GM12878 (cell line): ENCODE measurements around the gene AJM1. TPM values are rescaled to one million over a fixed set of nuclear protein-coding genes. Genes with fewer than 3 reads are reported as not detected.

ENCODE experiments used
- ATAC-seq: fragments of 200-7000 bp; cut with Tn5 transposase; 3 replicates; pipeline ENCODE4 v1.9.1; 2020; ENCODE audit warnings: mild to moderate bottlenecking, moderate library complexity
- BruUV-seq: library from RNA; stranded (reverse); fragments of 400-500 nt; replicated peaks from 2 replicates; lab custom pipeline; 2021; lab: Mats Ljungman, UMichigan
- CTCF ChIA-PET: fragments of 300-600 bp; sonication (Branson Sonifier 250); formaldehyde crosslinking; extraction: SDS; loops from one replicate; lab custom pipeline; 2021; ENCODE audit warnings: inconsistent platforms; lab: Yijun Ruan, JAX
- POLR2A ChIA-PET: fragments of 350-600 bp; formaldehyde crosslinking; extraction: SDS; loops from one replicate; lab custom pipeline; 2021; ENCODE audit warnings: inconsistent platforms; lab: Charles Lee
- RAD21 ChIA-PET: fragments of 300-600 bp; sonication (Branson Sonifier 250); formaldehyde crosslinking; loops from one replicate; lab custom pipeline; 2023; ENCODE audit warnings: antibody characterized with exemption; ENCODE audit not compliant: unreplicated experiment; lab: Charles Lee
- SMC1A ChIA-PET: fragments of 300-600 bp; sonication (Branson Sonifier 250); formaldehyde crosslinking; loops from one replicate; lab custom pipeline; 2023; ENCODE audit not compliant: unreplicated experiment, uncharacterized antibody; lab: Charles Lee
- DNase-seq: peaks from one replicate; pipeline ENCODE4 v3.0.0-alpha.2; 2011; ENCODE audit warnings: low read depth, low spot score
- FAIRE-seq: peaks from 3 replicates; lab custom pipeline; 2011; peaks lifted over from hg19 to GRCh38; lab: Jason Lieb, UNC
- H2AFZ ChIP-seq: 2 replicates; pipeline ENCODE4 v1.6.0; 2011; ENCODE audit warnings: low read depth, low read length, control low read depth; ENCODE audit not compliant: control insufficient read depth
- H3K27ac ChIP-seq: 2 replicates; pipeline ENCODE4 v1.5.1; 2011; ENCODE audit warnings: control low read depth; ENCODE audit not compliant: control insufficient read depth, insufficient read depth
- H3K27me3 ChIP-seq, 2 experiments: replicated peaks in 1 of 2; 2 replicates each; pipeline versions ENCODE4 v1.6.0 to v1.6.1; 2011; ENCODE audit warnings: low read length in 1 of 2; ENCODE audit not compliant: control insufficient read depth in 2 of 2, insufficient read depth in 2 of 2
- H3K36me3 ChIP-seq, 2 experiments: 2 replicates each; pipeline ENCODE4 v1.5.1; 2011; ENCODE audit warnings: low read length in 1 of 2; ENCODE audit not compliant: control insufficient read depth in 2 of 2, insufficient read depth in 2 of 2
- H3K4me1 ChIP-seq: 2 replicates; pipeline ENCODE4 v1.6.1; 2011; ENCODE audit warnings: mild to moderate bottlenecking, low read length, moderate library complexity, mixed read lengths; ENCODE audit not compliant: control insufficient read depth, insufficient read depth
- H3K4me2 ChIP-seq: 2 replicates; pipeline ENCODE4 v1.6.0; 2011; ENCODE audit warnings: control low read depth; ENCODE audit not compliant: control insufficient read depth, insufficient read depth
- H3K4me3 ChIP-seq: fragments of 200-600 bp; sonication (generic); 2 replicates; pipeline ENCODE4 v1.5.1; 2016
- H3K79me2 ChIP-seq: 2 replicates; pipeline ENCODE4 v1.6.0; 2011; ENCODE audit warnings: low read length; ENCODE audit not compliant: control insufficient read depth, insufficient read depth
- H3K9ac ChIP-seq: 2 replicates; pipeline ENCODE4 v1.8.0; 2011; ENCODE audit warnings: low read length, control low read depth, mixed read lengths; ENCODE audit not compliant: control insufficient read depth, insufficient read depth
- H3K9me3 ChIP-seq: replicated peaks from 3 replicates; pipeline ENCODE4 v1.5.1; 2011; ENCODE audit warnings: mild to moderate bottlenecking, low read length; ENCODE audit not compliant: control insufficient read depth, insufficient read depth
- H4K20me1 ChIP-seq: 2 replicates; pipeline ENCODE4 v1.6.0; 2011; ENCODE audit not compliant: control insufficient read depth, insufficient read depth
- BACH1 ChIP-seq: fragments of 450-650 bp; IDR thresholded peaks from 2 replicates; pipeline ENCODE4 v1.6.1; 2017; ENCODE audit warnings: mild to moderate bottlenecking, borderline replicate concordance
- CBFB ChIP-seq: IDR thresholded peaks from 2 replicates; pipeline ENCODE4 v1.6.1; 2016; ENCODE audit warnings: antibody characterized with exemption, low read depth
- GABPA ChIP-seq: IDR thresholded peaks from 2 replicates; pipeline ENCODE4 v1.6.1; 2014; ENCODE audit warnings: antibody characterized with exemption, low read depth, mild to moderate bottlenecking, inconsistent platforms
- MEF2B ChIP-seq: fragments of 450-650 bp; IDR thresholded peaks from 2 replicates; pipeline ENCODE4 v1.6.1; 2018; ENCODE audit warnings: mild to moderate bottlenecking, moderate library complexity; ENCODE audit not compliant: partially characterized antibody, poor library complexity, severe bottlenecking
- POLR2A ChIP-seq: IDR thresholded peaks from 2 replicates; pipeline ENCODE4 v1.6.1; 2011; ENCODE audit warnings: low read depth, mild to moderate bottlenecking, low read length
- WGBS: methylation state at CpG from one replicate; pipeline ENCODE4 v1.1.6; 2016; ENCODE audit warnings: low lambda C conversion rate; ENCODE audit not compliant: insufficient replicate concordance, insufficient coverage; ENCODE audit errors: missing lambda C conversion rate; 5-methylcytosine and 5-hydroxymethylcytosine counted together
- in situ Hi-C: fragments of 300-500 bp; cut with MboI; formaldehyde crosslinking; loops from 9 replicates; pipeline ENCODE4 v1.14.3; 2018; ENCODE audit warnings: mixed read lengths
- intact Hi-C: fragments of 100-400 bp; cut with micrococcal nuclease; formaldehyde crosslinking; loops from one replicate; pipeline ENCODE4 v1.14.2; 2022; ENCODE audit not compliant: unreplicated experiment
- polyA plus RNA-seq, 11 experiments: library from polyadenylated mRNA; depleted of rRNA in 4 of 11; unstranded in 6 of 11; stranded (reverse) in 5 of 11; fragments of >200 nt; fragmentation: Nextera tagmentation in 4 of 11; fragmentation: Illumina TruSeq in 1 of 11; extraction: Ambion mirVana in 4 of 11; extraction: Trizol in 1 of 11; gene quantifications; 1 replicate in 1 of 11; 2 replicates in 10 of 11; pipeline versions ENCODE4 v1.2.1 to v1.2.3, GENCODE V29; 2011 to 2016; ENCODE audit warnings: inconsistent platforms in 2 of 11, missing spikeins in 2 of 11, low read depth in 1 of 11
- total RNA-seq, 4 experiments: library from RNA; depleted of rRNA in 3 of 4; stranded (reverse); fragments of >200 nt in 3 of 4; fragmentation: Illumina TruSeq in 1 of 4; extraction: Trizol in 1 of 4; gene quantifications; 2 replicates each; pipeline versions ENCODE4 v1.2.1 to v1.2.3, GENCODE V29; 2013 to 2021
- TF ChIP-seq, protein P1 (sequence below): fragments of 450-650 bp; IDR thresholded peaks from 2 replicates; pipeline ENCODE4 v1.6.1; 2017; ENCODE audit warnings: mild to moderate bottlenecking, moderate library complexity
- TF ChIP-seq, protein P2 (sequence below): fragments of 150-350 bp; IDR thresholded peaks from 2 replicates; pipeline ENCODE4 v1.6.1; 2014; ENCODE audit warnings: mild to moderate bottlenecking, low read depth, low read length

AJM1 gene
- total and polyA plus RNA-seq, 10 of the 15 experiments (the other 5 are each of a cell fraction or from before 2014, with no cell fraction given) = 0.06 to 2.5 (median 1.0) TPM; not detected in 2

DNA sequence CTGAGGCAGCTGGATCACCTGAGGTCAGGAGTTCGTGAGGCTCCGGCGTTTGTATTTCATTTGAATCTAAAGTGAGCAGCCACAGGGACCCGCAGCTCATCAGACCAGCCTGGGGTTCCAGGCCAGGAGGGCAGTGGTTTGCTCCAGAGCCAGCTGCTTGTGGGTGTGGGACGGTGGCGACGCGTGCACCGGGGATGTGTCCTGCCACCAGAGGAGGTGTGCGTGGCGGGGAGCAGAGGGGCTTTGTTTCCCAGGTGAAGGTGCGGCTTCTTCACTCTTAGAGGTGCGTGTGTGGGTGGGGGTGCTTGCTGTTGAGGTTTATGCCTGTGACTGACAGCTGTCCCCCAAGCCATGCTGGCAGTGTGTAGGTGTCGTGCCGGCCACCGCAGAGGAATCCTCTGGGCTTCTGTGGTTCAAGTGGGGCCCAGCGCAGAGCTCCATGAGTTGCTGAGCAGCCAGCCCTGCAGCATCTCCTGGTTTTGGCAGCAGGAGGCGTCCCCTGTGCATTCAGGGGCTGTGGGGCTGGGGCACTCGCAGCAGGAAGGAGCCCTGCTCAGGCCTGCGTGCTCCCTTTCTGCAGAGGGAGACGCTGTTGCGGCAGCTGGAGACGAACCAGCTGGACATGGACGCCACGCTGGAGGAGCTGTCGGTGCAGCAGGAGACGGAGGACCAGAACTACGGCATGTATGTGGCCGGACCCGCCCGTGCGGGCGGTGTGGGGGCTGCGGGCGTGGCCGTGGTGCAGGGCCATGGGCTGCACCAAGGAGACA is 6.9 kb upstream of the AJM1 start:
- Histone ChIP-seq H3K27ac (no peak overlapping the region), H3K4me2 (no peak overlapping the region), H3K27me3 (no peaks in the 10 kb centered on the region), H3K79me2 (no peaks in the 10 kb centered on the region), H3K4me1 (no peaks in the 10 kb centered on the region), H4K20me1 (no peaks in the 10 kb centered on the region), H2AFZ (no peak overlapping the region), H3K9ac (no peak overlapping the region), H3K36me3 (peaks cover 0 to 2% of the 10 kb centered on the region in 2 experiments; a peak in 2 of 4 replicates), H3K9me3 (no peaks in the 10 kb centered on the region), H3K4me3 (no peak overlapping the region)
- ChIA-PET POLR2A (interaction anchor here (0.6 kb wide), 1 partner anchor 248 kb away, joined by 3 read pairs; no protein-coding TSS in a partner anchor), SMC1A (no interaction called here), CTCF (interaction anchor here (0.6 to 1.4 kb wide), 3 partner anchors 22 to 200 kb away, joined by 3 to 5 read pairs (median 3); no protein-coding TSS in a partner anchor), RAD21 (no interaction called here)
- DNase-seq (no peak), ATAC-seq (no peak), FAIRE-seq (no peak)
- intact Hi-C loops = no loop called here
- in situ Hi-C loops = no loop called here
- 95% methylated on average over 36 of the region's 36 CpGs for WGBS
- no peak for TF ChIP-seq CBFB
- no peak for TF ChIP-seq MEF2B
- no peak for TF ChIP-seq GABPA
- TF ChIP-seq, protein P1, sequence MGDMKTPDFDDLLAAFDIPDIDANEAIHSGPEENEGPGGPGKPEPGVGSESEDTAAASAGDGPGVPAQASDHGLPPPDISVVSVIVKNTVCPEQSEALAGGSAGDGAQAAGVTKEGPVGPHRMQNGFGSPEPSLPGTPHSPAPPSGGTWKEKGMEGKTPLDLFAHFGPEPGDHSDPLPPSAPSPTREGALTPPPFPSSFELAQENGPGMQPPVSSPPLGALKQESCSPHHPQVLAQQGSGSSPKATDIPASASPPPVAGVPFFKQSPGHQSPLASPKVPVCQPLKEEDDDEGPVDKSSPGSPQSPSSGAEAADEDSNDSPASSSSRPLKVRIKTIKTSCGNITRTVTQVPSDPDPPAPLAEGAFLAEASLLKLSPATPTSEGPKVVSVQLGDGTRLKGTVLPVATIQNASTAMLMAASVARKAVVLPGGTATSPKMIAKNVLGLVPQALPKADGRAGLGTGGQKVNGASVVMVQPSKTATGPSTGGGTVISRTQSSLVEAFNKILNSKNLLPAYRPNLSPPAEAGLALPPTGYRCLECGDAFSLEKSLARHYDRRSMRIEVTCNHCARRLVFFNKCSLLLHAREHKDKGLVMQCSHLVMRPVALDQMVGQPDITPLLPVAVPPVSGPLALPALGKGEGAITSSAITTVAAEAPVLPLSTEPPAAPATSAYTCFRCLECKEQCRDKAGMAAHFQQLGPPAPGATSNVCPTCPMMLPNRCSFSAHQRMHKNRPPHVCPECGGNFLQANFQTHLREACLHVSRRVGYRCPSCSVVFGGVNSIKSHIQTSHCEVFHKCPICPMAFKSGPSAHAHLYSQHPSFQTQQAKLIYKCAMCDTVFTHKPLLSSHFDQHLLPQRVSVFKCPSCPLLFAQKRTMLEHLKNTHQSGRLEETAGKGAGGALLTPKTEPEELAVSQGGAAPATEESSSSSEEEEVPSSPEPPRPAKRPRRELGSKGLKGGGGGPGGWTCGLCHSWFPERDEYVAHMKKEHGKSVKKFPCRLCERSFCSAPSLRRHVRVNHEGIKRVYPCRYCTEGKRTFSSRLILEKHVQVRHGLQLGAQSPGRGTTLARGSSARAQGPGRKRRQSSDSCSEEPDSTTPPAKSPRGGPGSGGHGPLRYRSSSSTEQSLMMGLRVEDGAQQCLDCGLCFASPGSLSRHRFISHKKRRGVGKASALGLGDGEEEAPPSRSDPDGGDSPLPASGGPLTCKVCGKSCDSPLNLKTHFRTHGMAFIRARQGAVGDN = no peak
- TF ChIP-seq BACH1 = no peak
- TF ChIP-seq POLR2A = peak; percentile 57; the same call in 1 of the 2 replicates
- TF ChIP-seq, protein P2, sequence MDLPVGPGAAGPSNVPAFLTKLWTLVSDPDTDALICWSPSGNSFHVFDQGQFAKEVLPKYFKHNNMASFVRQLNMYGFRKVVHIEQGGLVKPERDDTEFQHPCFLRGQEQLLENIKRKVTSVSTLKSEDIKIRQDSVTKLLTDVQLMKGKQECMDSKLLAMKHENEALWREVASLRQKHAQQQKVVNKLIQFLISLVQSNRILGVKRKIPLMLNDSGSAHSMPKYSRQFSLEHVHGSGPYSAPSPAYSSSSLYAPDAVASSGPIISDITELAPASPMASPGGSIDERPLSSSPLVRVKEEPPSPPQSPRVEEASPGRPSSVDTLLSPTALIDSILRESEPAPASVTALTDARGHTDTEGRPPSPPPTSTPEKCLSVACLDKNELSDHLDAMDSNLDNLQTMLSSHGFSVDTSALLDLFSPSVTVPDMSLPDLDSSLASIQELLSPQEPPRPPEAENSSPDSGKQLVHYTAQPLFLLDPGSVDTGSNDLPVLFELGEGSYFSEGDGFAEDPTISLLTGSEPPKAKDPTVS = no peak
- no TSS peak for BruUV-seq
